K562 (cell line): ENCODE results near the gene CFAP251. TPM values are rescaled to one million over a fixed set of nuclear protein-coding genes. Genes with fewer than 3 reads are reported as not detected.

Experiments
- ETV5 ChIP-seq: sonication (generic); formaldehyde crosslinking; IDR thresholded peaks from 2 replicates; pipeline ENCODE4 v1.4.0; 2020; ENCODE audit warnings: low read depth, mild to moderate bottlenecking, missing genetic modification reagents
- GTF2E2 ChIP-seq: fragments of 200-800 bp; sonication (Bioruptor generic); IDR thresholded peaks from 2 replicates; pipeline ENCODE4 v1.6.1; 2016; ENCODE audit warnings: missing genetic modification characterization, missing compliant biosample characterization
- JUND ChIP-seq, 2 experiments: IDR thresholded peaks; 2 replicates in 1 of 2; 3 replicates in 1 of 2; pipeline ENCODE4 v1.6.1; 2011; ENCODE audit warnings: borderline replicate concordance in 2 of 2, low read depth in 2 of 2, low read length in 2 of 2, improper control_type of control experiment in 1 of 2, missing biosample characterization in 1 of 2, missing genetic modification characterization in 1 of 2, missing genetic modification reagents in 1 of 2
- MCM2 ChIP-seq: fragments of 450-650 bp; IDR thresholded peaks from 2 replicates; pipeline ENCODE4 v1.6.1; 2017; ENCODE audit warnings: low read depth, mild to moderate bottlenecking
- NELFE ChIP-seq: IDR thresholded peaks from 2 replicates; pipeline ENCODE4 v1.6.1; 2011; ENCODE audit warnings: mild to moderate bottlenecking; ENCODE audit not compliant: insufficient read depth, insufficient read length
- PPARD ChIP-seq: fragments of 250-450 bp; sonication (Bioruptor Pico); IDR thresholded peaks from 2 replicates; pipeline ENCODE4 v1.8.0; 2022; ENCODE audit warnings: inconsistent platforms, mild to moderate bottlenecking, moderate library complexity
- RUNX1 ChIP-seq: sonication (generic); IDR thresholded peaks from 2 replicates; pipeline ENCODE4 v1.6.1; 2016; ENCODE audit warnings: antibody characterized with exemption, low read depth
- SRF ChIP-seq, 2 experiments: fragments of 250-450, 450-650 bp in 1 of 2; sonication (Bioruptor Pico) in 1 of 2; sonication (generic) in 1 of 2; formaldehyde crosslinking; IDR thresholded peaks; 2 replicates each; pipeline versions ENCODE4 v1.5.0 to v1.5.1; 2020 to 2022; ENCODE audit warnings: mild to moderate bottlenecking in 1 of 2, missing genetic modification reagents in 1 of 2
- SRSF3 ChIP-seq: fragments of 200-400 bp; formaldehyde crosslinking; IDR thresholded peaks from 2 replicates; pipeline ENCODE4 v1.6.1; 2016; ENCODE audit warnings: mild to moderate bottlenecking, low read length, moderate library complexity; ENCODE audit not compliant: insufficient read depth
- STAG1 ChIP-seq: sonication (generic); formaldehyde crosslinking; IDR thresholded peaks from 2 replicates; pipeline ENCODE4 v1.5.0; 2020; ENCODE audit warnings: missing genetic modification reagents, borderline replicate concordance
- U2AF2 ChIP-seq: fragments of 200-400 bp; formaldehyde crosslinking; optimal IDR thresholded peaks from 2 replicates; pipeline ENCODE3; 2017; ENCODE audit warnings: low read depth, mild to moderate bottlenecking, low read length
- ZBTB8A ChIP-seq: fragments of 450-650 bp; IDR thresholded peaks from 2 replicates; pipeline ENCODE4 v1.6.1; 2018; ENCODE audit warnings: mild to moderate bottlenecking, moderate library complexity; ENCODE audit not compliant: partially characterized antibody
- ZSCAN29 ChIP-seq: fragments of 450-650 bp; IDR thresholded peaks from 2 replicates; pipeline ENCODE4 v1.6.1; 2017
- polyA plus RNA-seq, 8 experiments: library from polyadenylated mRNA; depleted of rRNA in 4 of 8; stranded (reverse) in 5 of 8; unstranded in 3 of 8; fragments of >200 nt; fragmentation: Nextera tagmentation in 2 of 8; fragmentation: Illumina TruSeq in 1 of 8; extraction: Ambion mirVana in 2 of 8; extraction: Trizol in 1 of 8; gene quantifications; 2 replicates each; pipeline versions ENCODE4 v1.2.1 to v1.2.3, GENCODE V29; 2011 to 2014; ENCODE audit warnings: inconsistent platforms in 1 of 8, missing spikeins in 1 of 8
- total RNA-seq, 7 experiments: library from RNA; depleted of rRNA in 6 of 7; stranded (reverse); fragments of >200 nt in 6 of 7; fragmentation: Illumina TruSeq in 2 of 7; extraction: Trizol in 2 of 7; gene quantifications; 2 replicates each; pipeline versions ENCODE4 v1.2.1 to v1.2.3, GENCODE V29; 2011 to 2021; ENCODE audit warnings: low replicate concordance in 1 of 7
- TF ChIP-seq, protein P1 (sequence below), 2 experiments: fragments of 450-650 bp; formaldehyde crosslinking in 1 of 2; IDR thresholded peaks; 2 replicates each; pipeline versions ENCODE4 v1.4.0 to v1.6.1; 2014 to 2020; ENCODE audit warnings: mild to moderate bottlenecking in 2 of 2, borderline replicate concordance in 1 of 2, low read depth in 1 of 2
- TF ChIP-seq, protein P2 (sequence below): fragments of 450-650 bp; IDR thresholded peaks from 2 replicates; pipeline ENCODE4 v1.6.1; 2016; ENCODE audit warnings: missing biosample characterization, missing genetic modification characterization
- TF ChIP-seq, protein P3 (sequence below): fragments of 450-650 bp; formaldehyde crosslinking; IDR thresholded peaks from 2 replicates; pipeline ENCODE4 v1.4.0; 2020; ENCODE audit warnings: mild to moderate bottlenecking, moderate library complexity

Gene CFAP251
- total and polyA plus RNA-seq, 9 of the 15 experiments (the other 6 are each of a cell fraction or from before 2014, with no cell fraction given), result 16.6 to 31.0 (median 19.1) TPM

DNA sequence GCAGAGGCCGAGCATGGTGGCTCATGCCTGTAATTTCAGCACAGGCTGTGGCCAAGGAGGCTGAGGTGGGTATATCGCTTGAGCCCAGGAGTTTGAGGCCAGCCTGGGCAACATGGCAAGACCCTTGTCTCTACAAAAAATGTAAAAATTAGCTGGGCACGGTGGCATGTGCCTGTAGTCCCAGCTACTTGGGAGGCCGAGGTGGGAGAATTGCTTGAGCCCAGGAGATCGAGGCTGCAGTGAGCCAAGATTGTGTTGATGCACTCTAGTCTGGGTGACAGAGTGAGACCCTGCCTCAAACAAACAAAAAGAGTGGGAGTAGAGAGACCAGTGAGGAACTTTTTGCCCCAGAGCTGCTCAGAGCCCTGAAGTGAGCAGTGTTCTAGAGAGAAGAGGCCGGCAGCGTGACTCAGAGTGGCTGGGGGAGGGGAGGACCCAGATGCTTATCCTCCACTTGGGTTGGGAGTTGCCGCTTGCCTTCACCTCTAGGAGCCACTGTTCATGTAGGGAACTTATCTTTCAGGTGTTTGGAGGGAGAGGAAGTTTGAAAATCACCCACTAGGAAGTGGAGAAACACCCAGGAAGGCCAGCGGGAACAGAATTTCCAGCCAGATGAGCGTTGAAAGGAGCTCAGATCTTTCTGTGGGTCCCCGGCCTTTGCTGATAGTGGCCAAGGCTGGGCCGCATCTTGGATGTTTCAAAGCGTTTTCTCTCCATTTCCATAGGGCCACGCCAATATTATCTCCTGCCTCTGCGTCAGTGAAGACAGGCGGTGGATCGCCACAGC, 15.3 kb downstream of the CFAP251 start (continued):
- TF ChIP-seq, protein P1, sequence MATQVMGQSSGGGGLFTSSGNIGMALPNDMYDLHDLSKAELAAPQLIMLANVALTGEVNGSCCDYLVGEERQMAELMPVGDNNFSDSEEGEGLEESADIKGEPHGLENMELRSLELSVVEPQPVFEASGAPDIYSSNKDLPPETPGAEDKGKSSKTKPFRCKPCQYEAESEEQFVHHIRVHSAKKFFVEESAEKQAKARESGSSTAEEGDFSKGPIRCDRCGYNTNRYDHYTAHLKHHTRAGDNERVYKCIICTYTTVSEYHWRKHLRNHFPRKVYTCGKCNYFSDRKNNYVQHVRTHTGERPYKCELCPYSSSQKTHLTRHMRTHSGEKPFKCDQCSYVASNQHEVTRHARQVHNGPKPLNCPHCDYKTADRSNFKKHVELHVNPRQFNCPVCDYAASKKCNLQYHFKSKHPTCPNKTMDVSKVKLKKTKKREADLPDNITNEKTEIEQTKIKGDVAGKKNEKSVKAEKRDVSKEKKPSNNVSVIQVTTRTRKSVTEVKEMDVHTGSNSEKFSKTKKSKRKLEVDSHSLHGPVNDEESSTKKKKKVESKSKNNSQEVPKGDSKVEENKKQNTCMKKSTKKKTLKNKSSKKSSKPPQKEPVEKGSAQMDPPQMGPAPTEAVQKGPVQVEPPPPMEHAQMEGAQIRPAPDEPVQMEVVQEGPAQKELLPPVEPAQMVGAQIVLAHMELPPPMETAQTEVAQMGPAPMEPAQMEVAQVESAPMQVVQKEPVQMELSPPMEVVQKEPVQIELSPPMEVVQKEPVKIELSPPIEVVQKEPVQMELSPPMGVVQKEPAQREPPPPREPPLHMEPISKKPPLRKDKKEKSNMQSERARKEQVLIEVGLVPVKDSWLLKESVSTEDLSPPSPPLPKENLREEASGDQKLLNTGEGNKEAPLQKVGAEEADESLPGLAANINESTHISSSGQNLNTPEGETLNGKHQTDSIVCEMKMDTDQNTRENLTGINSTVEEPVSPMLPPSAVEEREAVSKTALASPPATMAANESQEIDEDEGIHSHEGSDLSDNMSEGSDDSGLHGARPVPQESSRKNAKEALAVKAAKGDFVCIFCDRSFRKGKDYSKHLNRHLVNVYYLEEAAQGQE (IDR thresholded peaks at IDR 0.05; ENCODE audit: borderline replicate concordance), result peak; percentile 41; the same call in 1 of the 2 replicates
- TF ChIP-seq, protein P1 (CRISPR knock-in tag; IDR thresholded peaks at IDR 0.05; ENCODE audit: low read depth), result no peak
- TF ChIP-seq, protein P2, sequence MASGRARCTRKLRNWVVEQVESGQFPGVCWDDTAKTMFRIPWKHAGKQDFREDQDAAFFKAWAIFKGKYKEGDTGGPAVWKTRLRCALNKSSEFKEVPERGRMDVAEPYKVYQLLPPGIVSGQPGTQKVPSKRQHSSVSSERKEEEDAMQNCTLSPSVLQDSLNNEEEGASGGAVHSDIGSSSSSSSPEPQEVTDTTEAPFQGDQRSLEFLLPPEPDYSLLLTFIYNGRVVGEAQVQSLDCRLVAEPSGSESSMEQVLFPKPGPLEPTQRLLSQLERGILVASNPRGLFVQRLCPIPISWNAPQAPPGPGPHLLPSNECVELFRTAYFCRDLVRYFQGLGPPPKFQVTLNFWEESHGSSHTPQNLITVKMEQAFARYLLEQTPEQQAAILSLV (tag), result peak; percentile 50; the same call in 1 of the 2 replicates
- TF ChIP-seq GTF2E2 (tag) (peak; percentile 68; the same call in 1 of the 2 replicates), SRSF3 (no peak), ZBTB8A (no peak), STAG1 (no peak), MCM2 (no peak), PPARD (CRISPR knock-in tag) (no peak), NELFE (no peak), ETV5 (CRISPR knock-in tag) (peak; percentile 37; the same call in 1 of the 2 replicates), RUNX1 (no peak), JUND (IDR thresholded peaks at IDR 0.05; ENCODE audit: borderline replicate concordance, low read depth, low read length) (peak; percentile 99), JUND (tag; IDR thresholded peaks at IDR 0.05; ENCODE audit: borderline replicate concordance, low read depth, low read length) (peak; percentile 97), SRF (CRISPR knock-in tag; IDR thresholded peaks at IDR 0.05) (peak in 1 of 2 experiments; percentile 25; a peak in 1 of 4 replicates), U2AF2 (no peak), ZSCAN29 (no peak)
- TF ChIP-seq, protein P3, sequence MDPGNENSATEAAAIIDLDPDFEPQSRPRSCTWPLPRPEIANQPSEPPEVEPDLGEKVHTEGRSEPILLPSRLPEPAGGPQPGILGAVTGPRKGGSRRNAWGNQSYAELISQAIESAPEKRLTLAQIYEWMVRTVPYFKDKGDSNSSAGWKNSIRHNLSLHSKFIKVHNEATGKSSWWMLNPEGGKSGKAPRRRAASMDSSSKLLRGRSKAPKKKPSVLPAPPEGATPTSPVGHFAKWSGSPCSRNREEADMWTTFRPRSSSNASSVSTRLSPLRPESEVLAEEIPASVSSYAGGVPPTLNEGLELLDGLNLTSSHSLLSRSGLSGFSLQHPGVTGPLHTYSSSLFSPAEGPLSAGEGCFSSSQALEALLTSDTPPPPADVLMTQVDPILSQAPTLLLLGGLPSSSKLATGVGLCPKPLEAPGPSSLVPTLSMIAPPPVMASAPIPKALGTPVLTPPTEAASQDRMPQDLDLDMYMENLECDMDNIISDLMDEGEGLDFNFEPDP (CRISPR knock-in tag), result no peak
